OCI-LY1 (cell line): ENCODE data around the gene NAP1L5.

Experiments used
- EZH2 ChIP-seq: fragments of 200-600 bp; sonication (generic), shearing (Covaris generic); IDR thresholded peaks from 2 replicates; pipeline ENCODE4 v1.8.0; 2017; ENCODE audit warnings: borderline replicate concordance, mixed run types, mild to moderate bottlenecking, antibody characterized with exemption, low read length, moderate library complexity, mixed read lengths
- TF ChIP-seq, protein P1 (sequence below): fragments of 200-600 bp; sonication (generic), shearing (Covaris generic); IDR thresholded peaks from 2 replicates; pipeline ENCODE4 v1.5.1; 2017; ENCODE audit warnings: mild to moderate bottlenecking, antibody characterized with exemption, low read length, moderate library complexity, mixed read lengths

DNA sequence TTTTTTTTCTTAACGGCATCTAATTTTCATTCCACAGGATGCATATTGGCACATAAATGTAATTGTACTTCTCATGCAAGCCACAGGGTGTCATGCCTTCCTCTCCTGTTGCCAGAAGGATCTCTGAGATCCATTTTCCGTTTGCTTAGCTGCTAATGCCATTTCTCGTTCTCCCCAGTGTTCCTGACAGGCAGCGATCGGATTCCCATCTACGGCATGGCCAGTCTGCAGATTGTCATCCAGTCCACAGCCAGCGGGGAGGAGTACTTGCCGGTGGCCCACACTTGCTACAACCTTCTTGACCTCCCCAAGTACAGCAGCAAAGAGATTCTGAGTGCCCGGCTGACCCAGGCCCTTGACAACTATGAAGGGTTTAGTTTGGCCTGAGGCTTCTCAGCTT lies 8.9 kb upstream of the NAP1L5 start:
- TF ChIP-seq, protein P1, sequence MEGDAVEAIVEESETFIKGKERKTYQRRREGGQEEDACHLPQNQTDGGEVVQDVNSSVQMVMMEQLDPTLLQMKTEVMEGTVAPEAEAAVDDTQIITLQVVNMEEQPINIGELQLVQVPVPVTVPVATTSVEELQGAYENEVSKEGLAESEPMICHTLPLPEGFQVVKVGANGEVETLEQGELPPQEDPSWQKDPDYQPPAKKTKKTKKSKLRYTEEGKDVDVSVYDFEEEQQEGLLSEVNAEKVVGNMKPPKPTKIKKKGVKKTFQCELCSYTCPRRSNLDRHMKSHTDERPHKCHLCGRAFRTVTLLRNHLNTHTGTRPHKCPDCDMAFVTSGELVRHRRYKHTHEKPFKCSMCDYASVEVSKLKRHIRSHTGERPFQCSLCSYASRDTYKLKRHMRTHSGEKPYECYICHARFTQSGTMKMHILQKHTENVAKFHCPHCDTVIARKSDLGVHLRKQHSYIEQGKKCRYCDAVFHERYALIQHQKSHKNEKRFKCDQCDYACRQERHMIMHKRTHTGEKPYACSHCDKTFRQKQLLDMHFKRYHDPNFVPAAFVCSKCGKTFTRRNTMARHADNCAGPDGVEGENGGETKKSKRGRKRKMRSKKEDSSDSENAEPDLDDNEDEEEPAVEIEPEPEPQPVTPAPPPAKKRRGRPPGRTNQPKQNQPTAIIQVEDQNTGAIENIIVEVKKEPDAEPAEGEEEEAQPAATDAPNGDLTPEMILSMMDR = peak; percentile 29; the same call in 1 of the 2 replicates
- no peak for TF ChIP-seq EZH2
